ENCODE measurements around the gene HPSE2. TPM values are rescaled to one million over a fixed set of nuclear protein-coding genes. Genes with fewer than 3 reads are reported as not detected.

The HPSE2 gene
- total RNA-seq, 1 experiment from 2014 or later, result 0.20 TPM

DNA sequence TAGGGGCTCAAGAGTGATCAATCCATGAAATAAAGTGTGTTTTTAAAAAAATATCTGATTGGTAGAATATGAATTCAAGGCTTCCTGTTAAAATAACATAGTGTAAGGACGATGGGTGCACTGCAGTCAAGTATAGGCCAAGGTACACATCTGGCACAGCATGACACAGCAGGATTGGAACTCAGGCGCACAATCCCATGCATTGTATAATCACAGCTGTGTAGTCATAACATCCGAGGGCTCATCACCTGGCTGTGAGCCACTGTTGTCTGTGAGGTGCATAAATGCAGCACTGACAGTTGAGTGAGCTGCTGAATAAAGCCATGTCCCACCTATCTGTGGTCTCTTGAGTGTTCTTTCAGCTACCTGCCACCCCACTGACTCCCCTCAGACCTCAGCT lies 646.6 kb downstream of the HPSE2 start:
- Histone ChIP-seq H2AK5ac (ENCODE audit: insufficient read length, low read length) (no peak overlapping the region), H2BK5ac (ENCODE audit: insufficient read length, low read length) (no peak overlapping the region), H3K4me1 (ENCODE audit: insufficient read depth, low read length) (no peaks in the 10 kb centered on the region), H3K79me2 (ENCODE audit: insufficient read depth, low read length) (no peaks in the 10 kb centered on the region), H2BK120ac (ENCODE audit: low read depth, low read length, poor library complexity, severe bottlenecking) (no peak overlapping the region), H4K8ac (replicated peaks; ENCODE audit: insufficient read length, low read depth, low read length) (no peak overlapping the region), H2BK20ac (ENCODE audit: low read depth, low read length, poor library complexity, severe bottlenecking) (no peak overlapping the region), H3K18ac (ENCODE audit: insufficient read length, low read depth, low read length) (no peak overlapping the region), H2BK15ac (ENCODE audit: low read depth, low read length) (no peak overlapping the region), H2AFZ (ENCODE audit: low read length) (no peak overlapping the region), H4K20me1 (ENCODE audit: control insufficient read depth, insufficient read depth, insufficient read length) (no peaks in the 10 kb centered on the region), H3K4me2 (ENCODE audit: insufficient read depth, insufficient read length, low read length) (no peak overlapping the region), H3K14ac (ENCODE audit: insufficient read depth, low read length) (no peak overlapping the region), H3K9me3 (ENCODE audit: control insufficient read depth, low read depth, low read length) (no peaks in the 10 kb centered on the region), H2BK12ac (ENCODE audit: insufficient read length, low read depth, low read length) (no peak overlapping the region), H4K91ac (ENCODE audit: insufficient read length, low read depth, low read length) (no peak overlapping the region), H3K9ac (ENCODE audit: extremely low read depth, insufficient read length, low read length) (no peak overlapping the region), H3K56ac (ENCODE audit: insufficient read length, low read depth, low read length) (no peak overlapping the region), H3K23me2 (ENCODE audit: insufficient read length, low read depth, low read length, poor library complexity, severe bottlenecking) (no peaks in the 10 kb centered on the region), H3K27ac (ENCODE audit: insufficient read length, low read depth, low read length) (no peak overlapping the region), H3K23ac (ENCODE audit: insufficient read length, low read depth, low read length) (no peak overlapping the region), H3K4ac (ENCODE audit: low read depth, low read length) (no peak overlapping the region), H3K27me3 (ENCODE audit: insufficient read depth, low read length) (no peaks in the 10 kb centered on the region), H3T11ph (ENCODE audit: low read length) (no peak overlapping the region), H3K79me1 (ENCODE audit: insufficient read depth, low read depth, low read length, poor library complexity, severe bottlenecking) (no peaks in the 10 kb centered on the region), H4K5ac (ENCODE audit: insufficient read length, low read depth, low read length) (no peak overlapping the region)
- TF ChIP-seq, protein P1, sequence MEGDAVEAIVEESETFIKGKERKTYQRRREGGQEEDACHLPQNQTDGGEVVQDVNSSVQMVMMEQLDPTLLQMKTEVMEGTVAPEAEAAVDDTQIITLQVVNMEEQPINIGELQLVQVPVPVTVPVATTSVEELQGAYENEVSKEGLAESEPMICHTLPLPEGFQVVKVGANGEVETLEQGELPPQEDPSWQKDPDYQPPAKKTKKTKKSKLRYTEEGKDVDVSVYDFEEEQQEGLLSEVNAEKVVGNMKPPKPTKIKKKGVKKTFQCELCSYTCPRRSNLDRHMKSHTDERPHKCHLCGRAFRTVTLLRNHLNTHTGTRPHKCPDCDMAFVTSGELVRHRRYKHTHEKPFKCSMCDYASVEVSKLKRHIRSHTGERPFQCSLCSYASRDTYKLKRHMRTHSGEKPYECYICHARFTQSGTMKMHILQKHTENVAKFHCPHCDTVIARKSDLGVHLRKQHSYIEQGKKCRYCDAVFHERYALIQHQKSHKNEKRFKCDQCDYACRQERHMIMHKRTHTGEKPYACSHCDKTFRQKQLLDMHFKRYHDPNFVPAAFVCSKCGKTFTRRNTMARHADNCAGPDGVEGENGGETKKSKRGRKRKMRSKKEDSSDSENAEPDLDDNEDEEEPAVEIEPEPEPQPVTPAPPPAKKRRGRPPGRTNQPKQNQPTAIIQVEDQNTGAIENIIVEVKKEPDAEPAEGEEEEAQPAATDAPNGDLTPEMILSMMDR (conservative IDR thresholded peaks at IDR 0.05), result no peak
- Mint-ChIP-seq H3K4me1 (no peaks in the 10 kb centered on the region), H3K4me3 (no peak overlapping the region), H3K27me3 (ENCODE audit: low read depth) (no peaks in the 10 kb centered on the region; the same call in 1 of the 2 replicates), H3K9me3 (no peaks in the 10 kb centered on the region), H3K36me3 (ENCODE audit: insufficient read depth in 1 of 3, low read depth in 3 of 3) (no peaks in the 10 kb centered on the region), H3K27ac (no peak overlapping the region)
- no CpG with 5 or more reads among the region's 3 CpGs for WGBS (ENCODE audit: extremely low coverage, insufficient read length, low lambda C conversion rate)
- no peak for DNase-seq
